HG03520 (cell line): ENCODE measurements around the gene KLF17.

Experiments
- ATAC-seq: cut with Tn5 transposase; IDR thresholded peaks from one replicate; pipeline ENCODE4 v1.9.1; 2021; ENCODE audit warnings: mild to moderate bottlenecking, moderate library complexity; ENCODE audit not compliant: unreplicated experiment

Gene KLF17, protein sequence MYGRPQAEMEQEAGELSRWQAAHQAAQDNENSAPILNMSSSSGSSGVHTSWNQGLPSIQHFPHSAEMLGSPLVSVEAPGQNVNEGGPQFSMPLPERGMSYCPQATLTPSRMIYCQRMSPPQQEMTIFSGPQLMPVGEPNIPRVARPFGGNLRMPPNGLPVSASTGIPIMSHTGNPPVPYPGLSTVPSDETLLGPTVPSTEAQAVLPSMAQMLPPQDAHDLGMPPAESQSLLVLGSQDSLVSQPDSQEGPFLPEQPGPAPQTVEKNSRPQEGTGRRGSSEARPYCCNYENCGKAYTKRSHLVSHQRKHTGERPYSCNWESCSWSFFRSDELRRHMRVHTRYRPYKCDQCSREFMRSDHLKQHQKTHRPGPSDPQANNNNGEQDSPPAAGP

DNA sequence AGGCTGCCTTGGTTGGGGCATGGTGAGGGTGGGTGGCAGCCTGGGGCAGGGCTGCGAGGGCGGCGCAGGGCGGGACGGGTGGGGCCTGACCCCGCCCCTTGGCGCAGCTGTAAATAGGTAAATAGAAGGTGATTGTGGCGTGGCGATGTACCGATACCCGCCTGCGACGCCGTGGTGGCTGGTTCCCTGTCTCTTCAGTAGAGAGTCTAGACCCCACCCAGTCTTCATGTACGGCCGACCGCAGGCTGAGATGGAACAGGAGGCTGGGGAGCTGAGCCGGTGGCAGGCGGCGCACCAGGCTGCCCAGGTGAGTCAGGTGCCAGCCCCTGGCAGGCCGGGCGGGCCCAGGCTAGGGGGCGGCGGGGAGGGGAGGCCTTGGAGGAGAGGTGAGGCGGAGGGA is at the start of gene KLF17:
Gene KLF17 (plus strand): TSS at position 140 of the 400 bp plus-strand sequence. CDS start 87 bp downstream, at position 227.
- ATAC-seq = no peak

DNA sequence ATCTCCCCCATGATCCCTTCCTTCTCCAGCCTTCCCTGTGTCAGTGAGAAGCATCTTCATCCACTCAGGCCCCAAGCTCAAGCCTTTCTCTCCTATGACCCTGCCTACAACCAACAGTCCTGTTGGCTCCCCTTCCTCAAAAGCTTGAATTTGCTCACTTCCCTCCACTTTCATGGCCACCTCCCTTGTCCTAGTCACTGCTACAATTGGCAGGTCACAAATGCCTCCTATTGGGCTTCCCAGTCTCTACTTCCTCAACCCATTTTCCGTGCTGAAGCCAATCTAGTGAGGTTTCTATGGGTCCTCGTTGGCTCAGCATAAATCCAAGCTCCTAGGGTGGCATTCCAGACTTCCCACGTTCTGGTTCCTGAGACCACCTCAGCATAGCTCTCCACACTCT is 47.2 kb upstream of the KLF17 start:
- no peak for ATAC-seq

DNA sequence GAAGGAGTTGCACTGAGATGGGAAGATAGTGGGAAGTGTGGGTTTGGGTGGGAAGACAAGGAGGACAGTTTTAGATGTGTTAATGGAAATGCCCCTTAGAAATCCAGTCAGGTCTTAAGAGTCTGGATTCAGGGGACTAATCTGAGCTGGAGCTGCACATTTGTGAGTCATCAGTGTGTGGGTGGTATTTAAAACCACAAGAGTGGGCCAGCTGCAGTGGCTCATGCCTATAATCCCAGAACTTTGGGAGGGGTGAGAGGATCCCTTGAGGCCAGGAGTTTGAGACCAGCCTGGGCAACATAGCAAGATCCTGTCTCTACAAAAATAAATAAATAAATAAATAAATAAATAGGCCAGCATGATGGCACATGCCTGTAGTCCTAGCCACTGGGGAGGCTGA is 46.4 kb upstream of the KLF17 start:
- no peak for ATAC-seq

DNA sequence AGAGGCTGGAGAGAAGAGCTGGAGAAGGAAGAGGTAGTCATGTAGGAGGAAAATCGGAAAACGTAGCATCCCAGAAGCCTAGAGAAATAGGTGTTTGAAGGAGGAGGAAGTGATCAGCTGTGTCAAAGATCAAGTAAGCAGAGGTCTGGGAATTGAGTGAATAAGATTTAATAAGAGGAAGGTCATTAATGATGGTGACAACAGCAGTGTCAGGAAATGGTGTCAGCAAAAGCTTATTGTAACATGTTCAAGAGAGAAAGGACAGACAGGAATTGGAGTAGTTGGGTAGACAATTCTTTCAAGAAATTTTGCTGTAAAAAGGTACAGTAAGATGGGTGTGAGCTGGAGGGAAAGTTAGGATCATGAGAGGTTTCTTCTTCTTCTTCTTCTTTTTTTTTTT is 45.8 kb upstream of the KLF17 start:
- no peak for ATAC-seq

DNA sequence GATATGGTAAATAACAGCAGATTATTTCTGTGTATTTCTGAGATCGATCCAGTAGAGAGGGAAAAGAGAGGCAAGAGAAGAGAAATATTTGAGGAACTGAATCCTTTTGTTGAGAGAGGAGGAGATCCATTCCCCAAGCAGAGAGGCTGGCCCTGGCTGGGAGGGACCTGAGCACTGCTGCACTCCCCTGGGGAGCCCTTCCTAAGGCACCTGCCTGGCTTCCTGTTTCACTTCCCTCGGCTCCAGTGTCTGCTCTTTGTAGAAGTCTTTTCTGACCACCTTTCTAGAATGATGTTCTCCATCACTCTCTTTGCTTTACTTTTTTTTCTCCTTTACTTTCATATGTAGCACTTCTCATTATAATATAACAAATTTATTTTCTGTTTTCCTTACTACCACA is 45.1 kb upstream of the KLF17 start:
- ATAC-seq = no peak

DNA sequence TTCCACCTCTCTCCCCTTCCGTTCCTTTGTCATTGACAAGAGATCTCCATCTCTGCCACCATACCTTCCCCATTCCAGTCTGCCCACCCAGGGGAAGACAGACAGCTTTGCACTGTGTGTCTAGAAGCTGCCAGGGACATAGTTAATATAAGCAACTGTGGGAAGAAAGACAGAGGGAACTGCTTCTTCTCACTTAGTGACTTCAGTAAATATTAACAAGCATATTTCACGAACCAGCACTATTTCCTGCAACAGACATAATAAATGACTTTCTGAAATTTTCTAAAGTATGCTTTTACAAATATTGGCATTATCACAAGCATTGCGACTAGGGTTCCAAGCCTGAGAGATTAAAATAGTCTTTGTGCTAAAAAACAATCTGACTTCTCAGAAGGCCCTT is 44.2 kb upstream of the KLF17 start:
- ATAC-seq = no peak

DNA sequence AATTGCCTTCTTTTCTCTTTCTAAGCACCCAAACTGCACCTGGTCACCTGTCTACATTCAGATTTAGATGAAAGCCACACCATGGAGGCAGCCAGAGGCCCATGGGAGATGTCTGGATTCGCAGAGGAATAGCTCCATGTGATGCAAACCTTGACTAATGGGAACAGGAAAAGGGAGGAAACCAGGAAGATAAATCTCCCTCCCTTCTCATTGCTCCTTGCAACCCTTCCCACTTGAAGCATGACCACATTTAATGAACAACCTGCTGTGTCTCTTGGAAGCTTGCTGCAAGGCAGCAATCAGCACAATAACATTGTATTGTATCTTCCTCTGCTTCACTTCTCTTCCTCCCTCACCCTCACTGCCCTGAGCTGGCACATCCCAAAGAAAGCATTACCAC is 42.6 kb upstream of the KLF17 start:
- no peak for ATAC-seq

DNA sequence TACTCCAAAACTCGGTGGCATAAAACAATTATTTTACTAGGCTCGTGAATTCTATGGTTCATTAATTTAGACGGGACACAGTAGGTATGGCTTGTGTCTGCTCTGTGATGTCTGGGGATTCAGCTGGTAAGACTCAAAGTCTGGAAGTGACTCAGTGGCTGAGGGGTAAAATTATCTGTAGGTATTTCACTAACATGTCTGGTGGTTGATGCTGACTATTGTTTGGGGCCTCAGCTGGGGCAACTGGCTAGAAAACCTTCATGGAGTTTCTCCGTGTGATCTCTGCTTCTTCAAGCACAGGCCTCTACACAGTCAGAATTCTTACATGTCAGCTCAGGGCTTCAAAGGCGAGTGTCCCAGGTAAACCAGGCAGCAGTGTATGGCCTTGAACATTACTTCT is 41.2 kb upstream of the KLF17 start:
- ATAC-seq = no peak

DNA sequence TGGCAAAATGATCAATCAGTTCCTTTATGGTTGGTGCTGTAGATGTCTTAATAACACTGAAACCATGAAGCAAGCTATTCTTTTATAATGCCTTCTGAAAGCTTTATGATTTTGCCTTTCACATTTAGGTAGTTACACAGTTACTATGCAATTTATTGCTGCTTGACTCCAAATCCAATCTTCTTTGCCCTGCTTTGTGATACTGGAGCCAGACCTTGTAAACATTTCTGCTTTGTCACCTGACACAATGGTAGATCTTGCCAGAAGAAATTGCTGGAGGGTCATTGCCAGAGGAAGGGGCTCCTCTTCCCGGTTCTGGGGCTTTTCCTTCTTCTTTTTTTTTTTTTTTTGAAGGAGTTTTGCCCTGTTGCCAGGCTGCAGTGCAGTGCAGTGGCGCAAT is 40.5 kb upstream of the KLF17 start:
- no peak for ATAC-seq

DNA sequence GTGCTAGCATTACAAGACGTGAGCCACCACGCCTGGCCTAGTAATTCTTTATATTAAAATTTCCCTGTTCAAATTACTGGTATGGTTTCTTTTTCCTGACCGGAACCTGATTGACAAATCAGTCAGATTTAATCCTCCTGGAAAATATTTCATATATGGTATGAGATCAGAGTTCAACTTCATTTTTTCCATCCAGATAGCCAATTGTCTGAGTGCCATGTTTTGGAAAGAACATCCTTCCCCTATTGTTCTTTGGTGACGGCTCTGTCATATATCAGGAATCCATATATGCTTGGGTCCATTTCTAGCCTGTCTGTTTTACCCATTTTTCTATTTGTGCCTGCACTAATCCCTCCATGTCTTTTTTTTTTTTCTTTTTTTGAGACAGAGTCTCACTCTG is 39.1 kb upstream of the KLF17 start:
- ATAC-seq = no peak

DNA sequence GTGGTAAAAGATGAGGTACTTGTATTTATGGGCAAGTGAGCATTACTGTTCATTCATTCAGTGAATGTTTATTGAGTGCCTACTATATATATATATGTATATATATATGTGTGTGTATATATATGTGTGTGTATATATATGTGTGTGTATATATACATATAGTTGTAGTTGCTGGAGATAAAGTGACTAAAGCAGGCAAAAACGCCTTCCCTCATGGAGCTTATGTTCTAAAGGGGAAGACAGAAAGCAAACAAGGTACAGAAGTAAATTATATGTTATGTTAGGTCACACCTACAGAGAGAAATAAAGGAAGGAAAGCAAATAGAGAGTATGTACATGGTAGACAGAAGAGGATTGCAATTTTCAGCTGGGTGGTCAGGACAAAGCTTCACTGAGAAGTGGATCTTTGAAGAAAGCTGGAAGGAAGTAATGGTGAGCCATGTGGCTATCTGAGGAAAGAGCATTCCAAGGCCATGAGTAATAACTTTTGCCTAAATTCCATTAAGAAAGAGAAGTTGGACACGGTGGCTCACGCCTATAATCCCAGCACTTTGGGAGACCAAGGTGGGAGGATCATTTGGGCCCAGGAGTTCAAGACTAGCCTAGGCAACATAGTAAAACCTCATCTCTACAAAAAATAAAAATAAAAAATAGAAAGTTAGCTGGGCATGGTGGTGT is 33.5 kb upstream of the KLF17 start:
- ATAC-seq = no peak

DNA sequence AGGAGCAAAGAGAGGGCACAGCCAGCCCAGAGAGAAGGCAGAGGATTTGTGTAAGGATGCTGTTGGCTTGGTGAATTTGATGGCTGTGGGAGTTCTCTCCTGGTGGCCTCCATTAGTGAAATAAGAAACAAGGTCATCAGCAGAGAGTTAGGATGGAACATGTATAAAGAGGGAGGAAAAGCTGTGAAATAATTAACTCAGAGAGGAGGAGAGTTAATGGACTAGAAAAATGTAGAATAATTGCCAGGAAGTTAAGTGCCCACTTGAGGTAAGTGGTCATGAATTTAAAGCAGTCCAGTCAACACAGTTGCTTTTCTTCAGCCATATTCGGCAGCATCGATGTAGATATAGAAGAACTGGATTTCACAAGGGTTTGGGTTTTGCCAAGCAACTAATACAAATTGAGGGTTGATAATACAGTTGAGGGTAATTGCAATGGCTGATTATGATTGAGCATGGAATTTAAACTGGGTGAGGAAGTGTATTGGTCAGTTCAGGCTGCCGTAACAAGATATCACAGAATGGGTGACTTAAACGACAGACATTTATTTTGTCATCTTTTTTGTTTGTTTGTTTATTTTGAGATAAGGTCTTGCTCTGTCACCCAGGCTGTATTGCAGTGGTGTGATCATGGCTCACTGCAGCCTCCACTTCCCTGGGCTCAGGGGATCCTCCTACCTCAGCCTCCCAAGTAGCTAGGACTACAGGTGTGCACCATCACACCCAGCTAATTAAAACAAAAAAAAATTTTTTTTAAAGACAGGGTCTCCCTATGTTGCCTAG is 31.7 kb upstream of the KLF17 start:
- ATAC-seq = no peak

DNA sequence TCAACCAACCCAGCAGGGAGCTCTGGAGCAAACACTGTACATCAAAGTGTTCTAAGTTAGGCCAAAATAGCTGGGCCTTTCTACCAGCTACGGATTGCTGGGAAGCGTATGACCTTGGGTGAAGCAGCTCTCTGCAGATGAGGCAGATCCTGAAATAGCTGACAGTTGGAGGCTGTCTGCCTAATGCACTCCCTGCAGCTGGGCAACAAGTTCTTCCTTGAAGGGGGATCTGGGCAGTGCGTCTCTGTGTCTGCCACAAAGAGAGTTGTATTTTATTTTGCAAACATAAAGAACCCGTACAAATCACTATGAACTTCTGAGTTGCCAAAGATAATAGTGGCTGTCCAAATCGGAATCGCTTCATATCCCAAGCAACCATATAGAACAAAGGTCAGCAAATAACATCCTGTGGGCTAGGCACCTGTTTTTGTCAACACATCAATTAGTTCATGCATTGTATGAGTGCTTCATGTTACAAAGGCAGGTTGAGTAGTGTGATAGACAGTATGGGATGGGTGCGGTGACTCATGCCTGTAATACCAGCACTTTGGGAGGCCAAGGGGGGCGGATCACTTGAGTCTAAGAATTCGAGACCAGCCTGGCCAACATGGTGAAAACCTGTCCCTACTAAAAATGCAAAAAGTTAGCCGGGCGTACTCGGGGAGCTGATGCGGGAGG is 29.1 kb upstream of the KLF17 start:
- no peak for ATAC-seq

DNA sequence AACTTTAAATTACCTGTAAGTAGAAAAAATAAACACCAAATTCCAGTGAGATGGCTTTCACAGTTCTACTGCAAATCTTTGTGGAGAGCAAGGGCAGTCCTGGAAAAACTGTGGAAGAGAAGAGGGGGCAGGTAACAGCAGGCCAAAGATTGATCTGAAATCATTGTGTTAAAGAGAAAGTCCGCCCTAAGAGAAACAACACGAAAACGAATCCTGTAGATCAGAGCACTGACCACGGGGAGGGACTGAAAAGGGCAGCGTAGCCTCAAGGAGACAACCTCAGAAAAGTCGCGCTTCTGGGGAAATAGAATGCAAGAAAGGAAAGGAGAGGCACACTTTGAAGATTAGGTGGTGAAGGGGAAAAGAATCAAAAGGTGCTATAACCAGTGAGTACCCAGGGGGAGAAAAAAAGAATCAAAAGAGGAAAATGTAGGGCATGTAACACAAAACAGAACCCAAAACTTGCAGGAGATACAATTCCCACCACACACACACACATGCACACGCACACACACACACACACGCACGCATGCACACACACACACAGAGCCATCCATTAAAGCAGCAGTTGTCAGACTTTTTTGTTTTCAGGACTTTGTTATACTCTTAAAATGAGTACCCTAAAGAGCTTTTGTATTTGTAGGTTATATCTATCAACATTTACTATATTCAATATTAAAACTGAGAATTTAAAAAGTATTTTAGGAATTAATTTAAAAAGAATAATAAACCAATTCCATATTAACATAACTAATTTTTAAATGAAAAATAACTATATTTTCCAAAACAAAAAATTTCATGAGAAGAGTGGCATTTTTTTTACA is 28.0 kb upstream of the KLF17 start:
- no peak for ATAC-seq

DNA sequence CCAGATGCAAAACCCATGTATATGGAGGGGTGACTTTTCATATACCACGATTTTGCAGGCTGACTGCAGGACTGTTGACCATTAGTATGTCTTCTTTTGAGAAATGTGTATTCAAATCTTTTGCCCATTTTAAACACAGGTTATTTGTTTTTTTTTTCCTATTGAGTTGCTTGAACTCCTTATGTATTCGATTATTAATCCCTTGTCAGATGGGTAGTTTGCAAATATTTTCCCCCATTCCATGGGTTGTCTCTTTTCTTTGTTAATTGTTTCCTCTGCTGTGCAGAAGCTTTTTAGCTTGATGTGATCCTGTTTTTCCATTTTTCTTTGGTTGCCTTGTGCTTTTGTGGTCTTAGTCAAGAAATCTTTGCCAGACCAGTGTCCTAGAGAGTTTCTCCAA is 24.6 kb upstream of the KLF17 start:
- no peak for ATAC-seq

DNA sequence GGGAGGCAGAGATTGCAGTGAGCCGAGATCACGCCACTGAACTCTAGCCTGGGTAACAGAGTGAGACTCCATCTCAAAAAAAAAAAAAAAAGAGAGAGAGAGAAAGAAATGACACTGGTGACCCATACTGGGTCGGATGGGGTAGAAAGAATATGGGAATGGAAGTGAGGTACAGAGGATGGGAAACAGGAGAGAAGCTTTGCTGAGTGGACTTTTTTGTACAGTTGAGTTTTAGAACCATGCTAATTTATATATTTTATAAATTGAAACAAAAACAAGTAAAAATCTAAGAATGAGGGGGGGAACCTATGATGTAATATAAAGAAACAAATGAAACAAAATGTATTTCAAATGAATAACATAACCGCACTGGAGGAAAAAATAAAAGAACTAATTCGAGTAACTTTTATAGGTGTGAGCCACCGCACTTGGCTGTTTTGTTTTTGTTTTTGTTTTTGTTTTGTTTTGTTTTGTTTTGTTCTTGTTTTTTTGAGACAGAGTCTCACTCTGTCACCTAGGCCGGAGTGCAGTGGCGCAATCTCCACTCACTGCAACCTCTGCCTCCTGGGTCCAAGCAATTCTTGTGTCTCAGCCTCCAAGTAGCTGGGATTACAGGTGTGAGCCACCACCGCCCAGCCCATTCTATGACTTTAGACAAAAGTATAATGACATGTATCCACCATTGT is 18.3 kb upstream of the KLF17 start:
- ATAC-seq = no peak

DNA sequence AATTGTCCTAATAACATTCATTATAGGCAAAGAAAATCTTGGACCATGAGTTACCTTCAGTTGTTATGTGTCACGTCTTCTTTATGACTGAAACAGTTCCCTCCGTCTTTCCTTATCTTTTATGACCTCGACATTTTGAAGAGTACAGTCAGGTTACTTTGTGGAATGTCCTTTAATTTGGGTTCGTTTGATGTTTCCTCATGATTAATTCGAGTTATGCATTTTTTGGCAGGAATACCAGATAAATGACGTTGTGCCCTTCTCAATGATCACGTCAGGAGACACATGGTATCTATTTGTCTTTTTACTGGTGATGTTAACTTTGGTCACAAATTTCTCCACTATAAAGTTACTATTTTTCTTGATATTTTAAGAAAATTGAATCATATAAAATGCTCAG is 17.3 kb upstream of the KLF17 start:
- no peak for ATAC-seq

DNA sequence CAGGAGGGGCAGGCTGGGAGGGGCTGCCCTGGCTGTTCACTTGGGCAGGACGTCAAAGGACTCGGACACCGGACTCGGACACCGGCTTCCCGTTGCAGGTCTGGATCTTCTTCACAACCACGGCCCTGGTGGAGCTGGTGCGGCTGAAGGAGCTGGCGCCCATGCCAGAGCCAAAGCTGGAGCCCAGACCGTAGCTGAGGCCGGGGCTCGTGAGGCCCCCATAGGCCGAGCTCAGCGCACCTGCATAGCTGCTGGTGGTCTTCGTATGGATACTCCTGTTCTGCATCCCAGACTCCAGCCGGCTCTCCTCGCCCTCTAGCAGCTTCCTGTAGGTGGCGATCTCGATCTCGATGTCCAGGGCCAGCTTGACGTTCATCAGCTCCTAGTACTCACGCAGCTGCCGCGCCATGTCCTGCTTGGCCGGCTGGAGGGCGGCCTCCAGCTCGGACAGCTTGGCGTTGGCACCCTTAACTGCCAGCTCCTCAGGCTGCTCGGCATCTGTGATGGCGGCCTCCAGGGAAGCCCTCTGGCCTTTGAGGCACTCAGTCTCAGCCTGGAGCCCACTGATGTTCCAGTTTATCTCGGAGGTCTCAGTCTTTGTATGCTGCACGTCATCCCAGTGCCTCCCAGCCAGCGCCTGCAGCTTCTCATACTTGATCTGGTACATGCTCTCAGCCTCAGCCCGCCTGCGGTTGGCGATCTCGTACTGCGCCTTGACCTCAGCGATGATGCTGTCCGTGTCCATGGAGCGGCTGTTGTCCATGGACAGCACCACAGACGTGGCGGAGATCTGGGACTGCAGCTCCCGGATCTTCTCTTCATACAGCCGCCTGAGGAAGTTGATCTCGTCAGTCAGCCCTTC is 15.1 kb upstream of the KLF17 start:
- no peak for ATAC-seq

DNA sequence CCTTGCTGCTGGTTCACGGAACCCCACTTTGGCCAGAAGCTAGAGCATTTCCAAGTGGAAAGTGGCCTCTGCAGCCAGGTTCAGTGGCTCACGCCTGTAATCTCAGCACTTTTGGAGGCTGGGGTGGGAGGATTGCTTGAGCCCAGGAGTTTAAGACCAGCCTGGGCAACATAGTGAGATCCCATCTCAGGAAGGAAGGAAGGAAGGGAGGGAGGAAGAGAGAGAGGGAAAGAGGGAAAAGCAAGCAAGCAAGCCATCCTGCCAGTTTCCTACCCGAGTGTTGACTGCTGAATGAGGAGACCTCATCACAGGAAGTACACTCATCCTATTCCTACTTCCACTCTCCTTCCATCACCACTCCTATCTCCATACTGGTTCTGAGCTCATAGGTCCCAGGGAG is 12.8 kb upstream of the KLF17 start:
- no peak for ATAC-seq
